ENCODE results near the gene TMEM63C. TPM values are rescaled to one million over a fixed set of nuclear protein-coding genes. Genes with fewer than 3 reads are reported as not detected.

The TMEM63C gene, protein sequence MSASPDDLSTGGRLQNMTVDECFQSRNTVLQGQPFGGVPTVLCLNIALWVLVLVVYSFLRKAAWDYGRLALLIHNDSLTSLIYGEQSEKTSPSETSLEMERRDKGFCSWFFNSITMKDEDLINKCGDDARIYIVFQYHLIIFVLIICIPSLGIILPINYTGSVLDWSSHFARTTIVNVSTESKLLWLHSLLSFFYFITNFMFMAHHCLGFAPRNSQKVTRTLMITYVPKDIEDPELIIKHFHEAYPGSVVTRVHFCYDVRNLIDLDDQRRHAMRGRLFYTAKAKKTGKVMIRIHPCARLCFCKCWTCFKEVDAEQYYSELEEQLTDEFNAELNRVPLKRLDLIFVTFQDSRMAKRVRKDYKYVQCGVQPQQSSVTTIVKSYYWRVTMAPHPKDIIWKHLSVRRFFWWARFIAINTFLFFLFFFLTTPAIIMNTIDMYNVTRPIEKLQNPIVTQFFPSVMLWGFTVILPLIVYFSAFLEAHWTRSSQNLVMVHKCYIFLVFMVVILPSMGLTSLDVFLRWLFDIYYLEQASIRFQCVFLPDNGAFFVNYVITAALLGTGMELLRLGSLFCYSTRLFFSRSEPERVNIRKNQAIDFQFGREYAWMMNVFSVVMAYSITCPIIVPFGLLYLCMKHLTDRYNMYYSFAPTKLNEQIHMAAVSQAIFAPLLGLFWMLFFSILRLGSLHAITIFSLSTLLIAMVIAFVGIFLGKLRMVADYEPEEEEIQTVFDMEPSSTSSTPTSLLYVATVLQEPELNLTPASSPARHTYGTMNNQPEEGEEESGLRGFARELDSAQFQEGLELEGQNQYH
- total RNA-seq, result under 1 TPM in 1 of 2 donors, not detected in 1; under 0.01 TPM

GRCh38 chr14:77181603-77182437 is at the start of gene TMEM63C:
TMEM63C (plus strand) TSS chr14:77181798; CDS start chr14:77218814, 37,016 bp downstream.
- no peak for TF ChIP-seq CTCF (IDR thresholded peaks at IDR 0.05)
- no peaks in the 10 kb centered on the region for H3K9me3 ChIP-seq
- H3K4me1 ChIP-seq (ENCODE audit: control insufficient read depth in 1 of 2, low read depth in 2 of 2), result peaks cover 0 to 12% of the 10 kb centered on the region in 2 donors
- ATAC-seq (ENCODE audit: insufficient number of reproducible peaks, low FRiP score, low read depth) (no peak), DNase-seq (ENCODE audit: low spot score) (no peak)
- peak within 1 kb of the TSS; percentile 56 for H3K4me3 ChIP-seq
- no peaks in the 10 kb centered on the region for H3K36me3 ChIP-seq
- H3K27me3 ChIP-seq (replicated peaks; ENCODE audit: insufficient read depth), result no peaks in the 10 kb centered on the region
- no peak within 1 kb of the TSS for H3K27ac ChIP-seq

- H3K27ac ChIP-seq, result no peak overlapping the region
- no peaks in the 10 kb centered on the region for H3K9me3 ChIP-seq
- ATAC-seq (ENCODE audit: insufficient number of reproducible peaks, low FRiP score, low read depth) (no peak), DNase-seq (ENCODE audit: low spot score) (no peak)
- no peak for TF ChIP-seq CTCF (IDR thresholded peaks at IDR 0.05)
- H3K4me3 ChIP-seq, result no peak overlapping the region
- no peaks in the 10 kb centered on the region for H3K4me1 ChIP-seq (ENCODE audit: control insufficient read depth in 1 of 2, low read depth in 2 of 2)
- no peaks in the 10 kb centered on the region for H3K27me3 ChIP-seq (replicated peaks; ENCODE audit: insufficient read depth)
- no peaks in the 10 kb centered on the region for H3K36me3 ChIP-seq
Measured at GRCh38 chr14:77131871-77132486, 49.6 kb upstream of the TMEM63C start.

- Histone ChIP-seq H3K27ac (no peak overlapping the region), H3K36me3 (no peaks in the 10 kb centered on the region), H3K4me3 (no peak overlapping the region), H3K9me3 (no peaks in the 10 kb centered on the region), H3K27me3 (replicated peaks; ENCODE audit: insufficient read depth) (peaks cover 8% of the 10 kb centered on the region), H3K4me1 (ENCODE audit: control insufficient read depth in 1 of 2, low read depth in 2 of 2) (no peaks in the 10 kb centered on the region)
- DNase-seq (ENCODE audit: low spot score) (no peak), ATAC-seq (ENCODE audit: insufficient number of reproducible peaks, low FRiP score, low read depth) (no peak)
- no peak for TF ChIP-seq CTCF (IDR thresholded peaks at IDR 0.05)
Measured at GRCh38 chr14:77133720-77134338, 47.8 kb upstream of the TMEM63C start.

DNA sequence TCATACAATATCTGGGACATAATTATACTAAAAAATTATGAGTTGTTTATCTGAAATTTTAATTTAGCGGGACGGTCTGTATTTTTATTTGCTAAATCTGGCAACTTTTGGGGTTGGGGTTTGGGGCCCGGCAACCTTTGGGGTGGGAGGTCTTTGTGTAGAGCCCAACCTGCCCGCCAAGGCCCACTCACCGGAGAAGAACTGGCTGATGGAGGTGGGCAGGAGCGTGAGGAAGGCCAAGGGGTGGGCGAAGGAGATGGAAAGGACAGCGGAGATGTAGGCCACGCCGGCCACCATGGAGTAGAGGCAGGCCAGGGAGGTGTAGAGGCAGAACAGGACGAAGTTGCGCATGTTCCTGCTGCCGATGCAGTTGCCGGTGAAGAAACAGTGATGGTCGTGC is 42.6 kb upstream of the TMEM63C start:
- no peak for DNase-seq (ENCODE audit: low spot score)

More for the DNA sequence above, 42.6 kb upstream of the TMEM63C start:
- no peak for ATAC-seq (ENCODE audit: insufficient number of reproducible peaks, low FRiP score, low read depth)
- peaks cover 16% of the 10 kb centered on the region for H3K27me3 ChIP-seq (replicated peaks; ENCODE audit: insufficient read depth)
- H3K4me1 ChIP-seq (ENCODE audit: control insufficient read depth in 1 of 2, low read depth in 2 of 2), result peaks cover 20 to 28% of the 10 kb centered on the region in 2 donors
- TF ChIP-seq CTCF (IDR thresholded peaks at IDR 0.05), result no peak
- H3K9me3 ChIP-seq, result no peaks in the 10 kb centered on the region
- no peaks in the 10 kb centered on the region for H3K36me3 ChIP-seq
- H3K4me3 ChIP-seq, result no peak overlapping the region
- no peak overlapping the region for H3K27ac ChIP-seq

Measured in thoracic aorta (tissue), 2 donors.